ENCODE measurements around the gene FOS.

DNA sequence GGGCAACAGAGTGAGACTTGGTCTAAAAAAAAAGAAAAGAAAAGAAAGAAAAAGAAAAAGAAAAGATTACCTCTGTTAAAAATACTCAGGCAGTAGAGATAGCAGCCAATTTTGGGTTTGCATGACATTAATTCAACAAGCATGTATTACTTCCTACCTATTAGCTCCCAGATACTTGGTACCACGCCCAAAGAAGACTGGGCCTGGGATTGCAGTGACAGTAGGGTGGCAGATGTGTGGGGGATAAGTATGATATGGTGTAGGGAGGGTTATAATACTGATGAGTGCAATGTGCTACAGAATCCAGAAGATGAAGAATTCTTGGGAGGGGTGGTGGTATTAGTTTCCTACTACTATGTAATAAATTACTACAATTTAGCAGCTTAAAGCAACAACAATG is 46.4 kb upstream of the FOS start:
- TF ChIP-seq, protein P1, sequence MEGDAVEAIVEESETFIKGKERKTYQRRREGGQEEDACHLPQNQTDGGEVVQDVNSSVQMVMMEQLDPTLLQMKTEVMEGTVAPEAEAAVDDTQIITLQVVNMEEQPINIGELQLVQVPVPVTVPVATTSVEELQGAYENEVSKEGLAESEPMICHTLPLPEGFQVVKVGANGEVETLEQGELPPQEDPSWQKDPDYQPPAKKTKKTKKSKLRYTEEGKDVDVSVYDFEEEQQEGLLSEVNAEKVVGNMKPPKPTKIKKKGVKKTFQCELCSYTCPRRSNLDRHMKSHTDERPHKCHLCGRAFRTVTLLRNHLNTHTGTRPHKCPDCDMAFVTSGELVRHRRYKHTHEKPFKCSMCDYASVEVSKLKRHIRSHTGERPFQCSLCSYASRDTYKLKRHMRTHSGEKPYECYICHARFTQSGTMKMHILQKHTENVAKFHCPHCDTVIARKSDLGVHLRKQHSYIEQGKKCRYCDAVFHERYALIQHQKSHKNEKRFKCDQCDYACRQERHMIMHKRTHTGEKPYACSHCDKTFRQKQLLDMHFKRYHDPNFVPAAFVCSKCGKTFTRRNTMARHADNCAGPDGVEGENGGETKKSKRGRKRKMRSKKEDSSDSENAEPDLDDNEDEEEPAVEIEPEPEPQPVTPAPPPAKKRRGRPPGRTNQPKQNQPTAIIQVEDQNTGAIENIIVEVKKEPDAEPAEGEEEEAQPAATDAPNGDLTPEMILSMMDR (conservative IDR thresholded peaks at IDR 0.05 in 1 of 2, IDR thresholded peaks at IDR 0.05 in 1 of 2; ENCODE audit: extremely low read depth in 1 of 2, insufficient read depth in 1 of 2, low read depth in 1 of 2, low read length in 2 of 2): no peak
- TF ChIP-seq EZH2 (IDR thresholded peaks at IDR 0.05; ENCODE audit: borderline replicate concordance, low read length): no peak

All from mammary epithelial cell (primary cell).